DMS153 (cell line): ENCODE data around the gene NTPCR.
A peak's percentile ranks its signal among the peaks of the same experiment; 100 is the strongest.
"Not testable (repeated sequence)": the region's sequence is repeated elsewhere in the genome, so short reads cannot be mapped to it uniquely, and the experiment has no call there.

Experiments
- DNase-seq: peaks from one replicate; lab custom pipeline; 2025; lab: John Stamatoyannopoulos, UW

Gene NTPCR, protein sequence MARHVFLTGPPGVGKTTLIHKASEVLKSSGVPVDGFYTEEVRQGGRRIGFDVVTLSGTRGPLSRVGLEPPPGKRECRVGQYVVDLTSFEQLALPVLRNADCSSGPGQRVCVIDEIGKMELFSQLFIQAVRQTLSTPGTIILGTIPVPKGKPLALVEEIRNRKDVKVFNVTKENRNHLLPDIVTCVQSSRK

DNA sequence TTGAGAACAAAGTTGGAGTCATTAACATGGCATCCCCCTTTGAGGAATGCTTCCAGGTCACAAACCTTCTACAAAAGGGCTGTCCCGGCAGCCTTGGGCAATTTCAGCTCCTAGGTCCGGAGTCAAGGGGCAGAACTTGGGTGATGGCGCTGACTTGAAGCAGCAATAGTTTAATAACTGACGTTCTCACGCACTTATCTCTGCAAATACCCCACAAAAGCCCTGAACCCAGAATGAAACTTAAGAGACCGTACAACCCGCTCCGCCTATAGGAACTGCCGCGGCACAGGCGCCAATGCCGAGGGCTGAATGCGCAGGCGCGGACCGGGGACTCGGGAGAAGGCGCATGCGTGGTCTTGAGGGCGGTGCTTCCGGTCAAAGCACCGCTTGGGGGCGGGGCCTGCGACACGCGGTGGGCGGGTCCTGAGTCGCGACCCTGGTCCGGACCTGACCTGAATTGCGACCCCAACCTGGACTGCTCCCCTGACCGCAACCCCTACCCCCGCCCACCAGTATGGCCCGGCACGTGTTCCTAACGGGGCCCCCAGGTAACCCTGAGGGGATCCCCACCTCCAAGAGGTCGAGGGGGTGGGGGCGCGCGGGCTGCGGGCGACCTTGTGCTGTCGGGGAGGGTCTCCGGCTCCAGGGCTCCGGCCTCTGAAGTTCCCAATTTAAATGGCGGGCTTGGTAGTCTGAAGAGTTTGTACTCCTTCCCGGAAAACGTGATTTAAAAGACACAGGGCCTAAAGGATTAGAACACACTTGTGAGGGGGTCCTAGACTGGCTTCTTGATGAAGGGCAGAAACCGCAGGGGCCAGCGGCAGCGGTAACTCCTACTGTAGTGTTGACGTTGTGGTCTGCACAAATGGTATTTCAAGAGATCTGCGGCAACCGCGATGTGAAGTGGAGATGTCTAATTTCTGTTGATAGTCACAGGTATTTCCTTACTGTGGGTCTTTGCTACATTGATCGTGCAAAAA is at the start of gene NTPCR:
NTPCR (plus strand) TSS at position 415 of the 980 bp plus-strand sequence; CDS start at position 515, 100 bp downstream.
- peak; percentile 55 for DNase-seq

DNA sequence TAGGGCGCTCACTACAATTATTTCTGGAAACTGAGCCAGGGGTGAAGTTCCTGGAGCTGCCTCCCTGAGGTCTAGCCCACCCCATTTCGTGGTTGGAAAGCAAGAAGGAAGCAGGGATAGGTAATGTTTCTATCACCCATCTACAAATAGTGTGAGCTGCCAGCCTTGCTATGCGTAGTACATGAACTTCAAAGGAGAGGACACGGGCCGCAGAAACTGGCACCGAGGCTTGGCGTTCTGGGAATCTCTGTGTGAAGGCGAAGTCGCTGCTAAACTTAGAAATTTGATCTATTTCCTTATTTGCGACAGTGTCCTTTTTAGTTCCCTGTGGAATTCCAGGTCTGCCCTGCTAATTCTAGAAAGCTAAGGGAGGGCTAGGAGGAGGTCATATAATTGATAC is 49.6 kb upstream of the NTPCR start:
- no peak for DNase-seq

DNA sequence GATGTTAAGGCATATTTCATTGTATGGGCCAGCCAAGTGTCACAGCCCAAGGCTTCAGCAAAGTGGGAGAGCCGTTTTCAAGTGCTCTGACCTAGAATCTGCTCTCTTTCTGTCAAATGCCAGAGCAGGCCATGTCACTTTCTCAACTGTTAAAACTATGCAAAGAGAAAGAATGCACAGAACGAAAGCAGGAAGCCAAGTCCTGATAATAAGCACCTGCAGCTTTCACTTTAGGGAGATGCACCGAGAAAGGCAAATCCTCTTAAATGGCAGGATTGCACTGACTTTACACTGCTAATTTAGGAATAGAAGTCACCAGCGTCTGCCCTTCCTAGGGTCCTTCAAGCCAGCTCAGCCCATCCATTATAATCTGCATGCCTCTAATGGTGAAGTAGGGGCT is 49.2 kb upstream of the NTPCR start:
- DNase-seq, result no peak

DNA sequence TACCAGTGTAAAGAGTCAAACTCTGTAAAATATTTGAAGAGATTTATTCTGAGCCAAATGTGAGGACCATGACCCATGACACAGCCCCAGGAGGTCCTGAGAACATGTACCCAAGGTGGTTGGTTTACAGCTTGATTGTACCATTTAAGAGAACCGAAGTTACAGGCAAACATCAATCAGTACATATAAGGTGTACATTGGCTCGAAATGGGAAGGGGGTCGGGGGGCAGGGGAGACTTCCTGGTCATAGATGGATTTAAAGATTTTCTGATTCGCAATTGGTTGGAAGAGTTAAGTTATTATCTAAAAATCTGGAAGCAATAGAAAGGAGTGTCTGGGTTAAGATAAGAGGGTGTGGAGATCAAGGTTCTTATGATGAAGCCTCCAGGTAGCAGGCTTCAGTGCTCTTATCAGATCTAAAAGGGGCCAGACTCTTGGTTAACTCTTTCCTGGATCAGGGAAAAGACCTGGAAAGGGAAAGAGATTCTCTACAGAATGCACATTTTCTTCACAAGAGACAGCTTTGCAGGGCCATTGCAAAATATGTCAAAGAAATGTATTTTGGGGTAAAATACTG is 47.5 kb upstream of the NTPCR start:
- DNase-seq, result no peak

DNA sequence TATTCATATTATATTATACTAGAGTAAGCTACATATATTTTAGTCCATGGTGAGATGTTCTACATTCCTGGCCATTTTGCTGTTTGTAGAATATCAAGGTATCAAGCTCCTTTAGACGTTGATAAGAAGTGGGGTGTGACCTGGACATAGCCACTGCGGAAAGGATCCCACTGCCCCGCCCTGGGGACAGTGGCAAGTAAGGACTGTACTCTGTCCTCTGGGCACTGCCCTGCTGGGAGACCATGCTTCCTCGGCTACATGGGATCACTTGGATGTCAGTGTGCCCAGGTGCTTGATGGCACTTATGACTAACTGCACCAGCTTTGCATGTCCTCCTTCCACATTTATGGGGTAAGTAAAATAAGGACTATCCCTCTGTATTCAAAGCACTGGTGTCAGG is 46.3 kb upstream of the NTPCR start:
- no peak for DNase-seq

DNA sequence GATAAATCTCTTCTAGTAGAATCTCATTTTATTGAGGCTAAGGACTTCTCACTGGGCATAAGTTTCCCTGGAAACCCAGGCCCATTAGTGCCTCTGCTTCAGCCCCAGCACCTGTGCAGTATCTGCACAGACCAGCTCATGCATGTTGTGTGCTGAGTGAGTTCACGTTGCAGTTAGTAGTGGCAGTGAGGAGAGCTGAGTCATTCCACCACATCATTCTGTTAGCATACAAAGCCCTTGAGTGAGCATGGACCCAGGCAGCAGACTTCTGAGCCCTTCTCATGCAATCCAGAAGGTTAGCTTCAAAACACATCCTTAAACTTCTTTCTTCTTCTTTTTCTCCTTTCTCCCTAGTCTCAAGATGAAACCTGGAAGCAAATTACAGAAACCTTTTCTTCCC is 45.8 kb upstream of the NTPCR start:
- DNase-seq, result no peak

DNA sequence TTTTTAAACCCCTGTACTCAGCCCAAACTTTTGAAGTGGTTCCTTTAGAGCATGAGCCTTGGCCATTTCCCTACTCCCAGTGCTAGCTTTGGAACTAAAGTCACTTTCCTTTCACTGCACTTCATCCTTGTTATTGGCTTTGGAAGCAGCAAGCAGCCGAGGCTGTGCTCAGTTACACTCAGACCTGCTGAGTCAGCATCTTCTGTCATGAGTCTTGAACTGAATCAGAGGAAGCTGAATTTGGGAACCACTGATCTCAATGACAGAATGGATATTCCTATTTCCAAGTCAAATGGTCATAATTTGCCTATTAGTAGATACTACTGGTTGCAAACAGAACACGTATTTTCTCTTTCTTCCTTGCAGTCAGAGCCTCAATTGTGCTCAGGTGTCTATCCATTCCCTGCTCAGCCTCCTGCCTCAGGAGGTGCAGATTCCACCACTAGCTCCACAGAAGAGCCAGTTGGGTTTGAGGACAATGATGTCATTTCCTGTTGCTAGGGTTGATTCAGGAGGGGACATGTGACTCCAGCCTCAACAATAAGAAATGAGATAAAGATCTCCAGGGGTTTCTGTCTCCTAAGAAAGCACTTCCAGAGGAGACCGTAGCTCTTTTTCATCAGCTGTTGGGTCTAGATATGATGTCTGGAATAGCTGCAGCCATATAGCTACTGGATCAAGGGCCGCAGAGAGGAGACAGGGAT is 44.9 kb upstream of the NTPCR start:
- no peak for DNase-seq

DNA sequence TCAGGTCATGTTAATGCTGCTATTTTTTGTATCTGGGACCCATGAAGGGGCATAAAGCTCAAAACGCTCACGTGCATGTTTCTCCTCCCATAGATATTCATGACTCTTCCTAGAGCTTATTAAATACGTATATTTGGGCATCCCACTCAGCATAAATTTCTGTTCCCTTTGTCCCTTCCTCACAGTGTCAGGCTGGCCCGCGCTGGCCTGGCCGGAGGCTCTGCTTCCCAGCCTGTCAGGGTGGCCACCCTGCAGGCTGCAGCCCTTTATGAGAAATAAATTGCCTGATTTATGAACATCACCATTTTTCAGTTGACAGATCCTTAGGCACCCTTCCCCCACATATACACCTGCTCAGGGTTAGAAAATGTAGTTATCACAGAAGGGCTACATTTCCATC is 44.0 kb upstream of the NTPCR start:
- DNase-seq, result no peak

DNA sequence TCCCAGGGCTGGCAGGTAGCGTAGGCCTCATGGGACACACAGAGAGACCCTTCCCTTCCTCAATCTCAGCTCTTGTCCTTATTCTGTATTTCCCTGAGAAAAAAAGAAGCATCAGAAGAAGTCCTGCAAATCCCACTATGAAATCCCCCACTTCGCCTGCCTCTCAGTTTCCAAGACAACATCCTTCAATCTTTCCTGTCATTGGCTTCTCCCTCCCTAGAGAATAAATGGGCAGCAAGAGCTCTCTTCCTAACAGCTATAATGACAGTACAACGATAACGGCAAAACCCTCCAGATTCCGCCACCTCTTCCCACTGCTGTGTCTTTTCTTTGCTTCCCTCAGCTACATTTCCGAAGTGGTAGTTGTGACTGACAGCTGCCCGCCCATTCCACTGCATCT is 41.6 kb upstream of the NTPCR start:
- no peak for DNase-seq

DNA sequence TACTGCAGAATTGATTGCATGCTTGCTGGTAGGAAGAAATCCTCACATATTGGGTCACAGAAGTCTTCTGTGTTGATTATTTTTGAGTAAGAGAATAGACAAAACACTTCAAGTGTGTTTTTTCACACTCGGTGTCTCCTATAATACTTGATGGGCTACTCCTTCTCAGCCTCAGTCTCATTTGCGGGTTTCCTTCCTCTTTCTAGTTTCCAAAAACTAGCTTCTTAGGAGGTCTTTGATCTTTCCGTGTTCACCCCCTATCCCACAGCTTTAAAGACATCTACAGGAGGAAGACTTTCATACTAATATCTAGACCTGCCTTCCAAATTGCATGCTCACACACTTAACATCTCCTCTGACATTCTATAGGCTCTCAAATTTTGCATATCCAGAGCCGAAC is 40.7 kb upstream of the NTPCR start:
- DNase-seq, result no peak

DNA sequence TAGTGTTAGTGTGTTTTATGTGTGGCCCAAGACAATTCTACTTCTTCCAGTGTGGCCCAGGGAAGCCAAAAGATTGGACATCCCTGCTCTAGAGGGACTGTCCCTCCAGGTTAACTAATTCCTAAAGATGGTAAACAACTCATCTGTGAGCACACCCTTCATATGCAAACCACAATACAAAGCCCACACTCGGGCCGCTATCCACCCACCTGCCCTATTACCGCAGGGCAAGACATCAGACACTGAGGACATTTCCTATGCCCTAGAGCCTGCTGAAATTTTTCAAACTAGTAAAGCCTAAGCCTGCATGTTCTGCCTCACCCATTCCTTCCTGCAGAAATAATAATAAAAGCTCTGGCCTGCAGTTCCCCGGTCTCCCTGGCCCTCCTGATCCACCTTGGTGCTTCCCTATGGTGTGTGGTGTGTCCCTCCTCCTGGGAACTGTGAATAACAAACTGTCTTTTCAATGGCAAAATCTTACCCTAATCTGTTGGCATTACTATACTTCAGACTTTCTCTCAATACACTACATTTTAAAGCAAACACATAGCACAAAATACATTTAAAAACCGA is 39.3 kb upstream of the NTPCR start:
- no peak for DNase-seq

DNA sequence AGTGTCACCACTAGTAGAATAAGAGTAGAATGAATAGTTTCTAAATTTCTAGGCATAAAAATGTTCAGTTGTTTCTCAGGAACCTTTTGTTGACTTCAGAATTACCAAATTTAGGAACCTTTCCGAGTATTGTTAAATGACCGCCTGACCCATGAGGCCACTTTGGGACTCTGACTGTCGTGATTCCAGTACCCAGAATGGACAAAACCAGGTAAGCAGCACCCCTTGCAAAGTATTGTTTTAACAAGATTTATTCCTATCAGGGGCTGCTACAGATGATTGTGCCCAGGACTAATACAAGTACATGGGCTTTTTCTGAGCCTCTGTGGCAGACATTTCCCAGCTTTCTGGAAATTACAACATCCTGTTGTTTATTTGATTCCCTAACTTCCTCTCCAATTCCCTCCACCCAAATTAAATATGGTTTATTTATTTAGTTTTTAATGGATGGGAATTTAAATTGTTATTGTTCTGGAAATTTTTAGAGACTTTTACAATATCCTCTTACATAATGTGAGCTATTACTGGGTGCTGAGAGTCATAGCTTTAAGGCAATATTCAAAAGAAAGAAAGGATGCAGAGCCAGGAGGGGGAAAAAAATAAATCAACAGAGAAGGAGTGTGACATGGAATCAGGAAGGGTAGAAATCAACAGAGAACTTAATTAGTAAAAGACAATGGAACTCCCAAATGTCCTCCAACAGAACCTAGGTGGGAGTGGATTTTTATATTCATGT is 37.4 kb upstream of the NTPCR start:
- no peak for DNase-seq

DNA sequence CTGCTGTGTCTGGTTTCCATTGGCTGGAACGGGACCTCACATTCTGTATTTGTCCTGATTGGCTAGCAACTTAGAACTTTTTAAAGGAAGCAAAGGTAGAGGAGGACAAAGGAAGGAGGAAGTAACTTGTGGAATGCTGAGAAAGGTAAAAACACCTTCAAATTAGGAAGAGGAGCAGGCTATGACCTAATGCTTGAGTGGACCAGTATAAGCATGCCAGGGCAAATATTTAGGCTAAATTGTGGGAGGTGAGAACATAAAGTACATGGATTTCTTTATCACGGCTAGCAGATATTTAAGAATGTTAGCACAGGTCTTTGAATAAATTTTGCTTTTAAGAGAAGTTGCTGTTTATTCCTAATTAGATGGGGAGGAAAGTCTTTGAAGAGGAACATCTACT is 36.1 kb upstream of the NTPCR start:
- DNase-seq, result not testable (repeated sequence)

DNA sequence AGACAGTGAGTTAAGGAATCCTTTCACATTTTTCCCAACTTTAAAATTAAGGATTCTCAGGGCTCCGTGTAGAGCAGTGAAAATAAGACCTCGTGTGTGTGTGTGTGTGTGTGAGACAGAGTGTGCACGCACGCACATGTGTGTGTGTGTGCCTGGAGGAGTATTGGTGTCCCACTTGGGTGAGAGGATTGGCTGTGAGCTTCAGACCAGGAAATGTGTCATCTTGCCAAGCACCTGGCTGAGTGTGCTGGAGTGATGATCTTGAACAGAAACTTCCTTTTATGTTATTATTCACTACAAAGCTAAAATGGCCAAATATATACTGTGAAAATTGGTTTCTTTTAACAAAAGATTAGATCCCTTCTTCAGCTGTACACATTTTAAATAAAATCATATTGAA is 35.2 kb upstream of the NTPCR start:
- DNase-seq, result no peak

DNA sequence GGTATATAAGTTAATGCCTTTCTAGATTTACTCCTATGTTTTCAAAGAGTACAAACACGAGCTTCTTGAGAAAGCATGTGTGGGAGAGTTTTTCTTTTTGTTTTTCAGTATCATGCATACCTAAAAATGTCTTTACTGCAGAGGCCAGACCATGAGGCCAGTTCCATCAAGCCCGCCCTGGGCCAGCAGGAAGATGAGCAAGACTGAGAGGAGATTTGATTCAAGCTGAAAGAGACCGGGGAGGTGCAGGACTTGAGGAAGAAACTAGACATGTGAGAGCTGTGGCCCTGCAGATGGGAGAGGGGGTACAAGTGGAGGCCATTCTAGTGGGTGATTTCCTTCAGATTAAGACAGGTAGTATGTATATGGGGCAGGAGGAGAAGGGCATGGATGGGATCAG is 33.4 kb upstream of the NTPCR start:
- no peak for DNase-seq

DNA sequence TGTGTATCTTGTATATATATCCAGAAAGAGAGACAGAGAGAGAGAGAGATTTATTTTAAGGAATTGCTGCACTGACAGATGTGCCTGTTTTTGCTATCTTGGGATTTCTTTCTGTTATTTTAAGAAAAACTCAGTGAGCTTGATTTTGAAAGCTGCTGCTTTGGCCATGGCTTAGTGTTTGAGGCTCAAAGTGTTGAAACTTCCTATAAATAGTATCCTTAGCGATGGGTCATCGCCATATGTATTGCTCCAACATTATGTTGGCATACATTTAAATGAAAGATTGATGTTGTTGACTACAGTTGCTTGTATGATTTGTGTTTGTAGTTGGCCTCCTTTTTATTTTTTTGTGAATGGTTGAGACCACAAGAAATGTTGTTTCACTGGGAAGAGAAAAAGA is 29.0 kb upstream of the NTPCR start:
- no peak for DNase-seq

DNA sequence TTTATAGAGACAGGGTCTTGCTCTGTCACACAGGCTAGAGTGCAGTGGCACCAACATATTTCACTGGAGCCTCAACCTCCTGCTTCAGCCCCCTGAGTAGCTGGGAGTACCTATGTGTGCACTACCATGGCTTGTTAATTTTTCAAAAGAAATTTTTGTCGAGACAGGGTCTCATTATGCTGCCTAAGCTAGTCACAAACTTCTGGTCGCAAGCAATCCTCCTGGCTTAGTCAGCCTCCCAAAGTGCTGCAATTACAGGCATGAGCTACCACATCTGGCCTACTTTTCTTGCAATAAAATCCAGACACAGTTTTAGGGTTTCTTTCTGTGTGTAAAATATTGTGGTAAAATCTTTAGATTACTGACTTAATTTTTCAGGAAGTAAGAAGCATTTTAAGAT is 27.9 kb upstream of the NTPCR start:
- no peak for DNase-seq

DNA sequence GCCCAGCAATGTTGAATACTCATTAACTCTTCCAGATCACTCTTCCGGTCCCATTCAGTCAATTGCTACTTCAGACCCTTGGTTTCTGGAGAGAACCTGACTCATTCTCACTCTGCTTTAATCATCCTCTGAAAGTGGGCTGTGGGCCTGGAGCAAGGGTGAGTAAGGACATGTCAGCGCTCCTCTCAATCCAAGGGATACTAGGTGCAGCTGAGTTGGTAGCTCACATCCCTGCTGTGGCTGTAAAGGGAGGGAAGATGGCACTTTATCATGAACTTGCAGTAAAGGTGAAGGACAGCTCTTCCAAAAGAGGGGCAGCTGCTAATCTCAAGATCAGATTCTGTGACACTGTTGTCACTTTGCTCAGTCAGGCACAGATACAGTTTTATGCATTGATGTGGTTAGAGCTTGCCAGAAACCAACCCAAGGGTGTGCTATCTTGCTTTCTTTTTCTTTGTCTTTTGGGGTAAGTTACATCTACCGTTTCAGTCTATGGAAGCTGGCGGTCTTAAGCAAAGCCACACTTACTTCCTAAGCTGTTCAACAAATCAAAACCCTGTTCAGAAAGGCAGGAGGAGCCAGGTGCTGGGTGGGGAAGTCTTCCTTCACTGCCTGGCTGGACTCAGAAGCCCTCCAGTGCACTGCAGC is 26.5 kb upstream of the NTPCR start:
- DNase-seq, result no peak

DNA sequence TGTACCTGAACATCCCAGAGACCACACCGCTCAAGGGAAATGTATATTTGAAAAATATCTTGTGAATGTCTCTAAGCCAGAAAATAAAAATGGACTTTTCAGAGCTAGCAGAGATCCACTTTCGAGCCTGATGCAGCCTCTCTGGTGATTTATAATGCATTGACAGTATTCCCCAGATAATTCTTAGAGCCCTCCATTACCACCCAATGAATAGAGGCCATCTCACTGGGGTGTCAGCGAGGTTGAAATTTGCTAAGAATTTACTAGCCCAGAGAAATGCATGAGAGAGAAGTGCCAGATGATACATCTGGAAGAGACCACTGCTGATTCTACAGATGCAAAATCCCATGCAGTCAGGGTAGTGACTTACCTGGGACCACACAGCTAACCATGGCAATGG is 25.5 kb upstream of the NTPCR start:
- no peak for DNase-seq

DNA sequence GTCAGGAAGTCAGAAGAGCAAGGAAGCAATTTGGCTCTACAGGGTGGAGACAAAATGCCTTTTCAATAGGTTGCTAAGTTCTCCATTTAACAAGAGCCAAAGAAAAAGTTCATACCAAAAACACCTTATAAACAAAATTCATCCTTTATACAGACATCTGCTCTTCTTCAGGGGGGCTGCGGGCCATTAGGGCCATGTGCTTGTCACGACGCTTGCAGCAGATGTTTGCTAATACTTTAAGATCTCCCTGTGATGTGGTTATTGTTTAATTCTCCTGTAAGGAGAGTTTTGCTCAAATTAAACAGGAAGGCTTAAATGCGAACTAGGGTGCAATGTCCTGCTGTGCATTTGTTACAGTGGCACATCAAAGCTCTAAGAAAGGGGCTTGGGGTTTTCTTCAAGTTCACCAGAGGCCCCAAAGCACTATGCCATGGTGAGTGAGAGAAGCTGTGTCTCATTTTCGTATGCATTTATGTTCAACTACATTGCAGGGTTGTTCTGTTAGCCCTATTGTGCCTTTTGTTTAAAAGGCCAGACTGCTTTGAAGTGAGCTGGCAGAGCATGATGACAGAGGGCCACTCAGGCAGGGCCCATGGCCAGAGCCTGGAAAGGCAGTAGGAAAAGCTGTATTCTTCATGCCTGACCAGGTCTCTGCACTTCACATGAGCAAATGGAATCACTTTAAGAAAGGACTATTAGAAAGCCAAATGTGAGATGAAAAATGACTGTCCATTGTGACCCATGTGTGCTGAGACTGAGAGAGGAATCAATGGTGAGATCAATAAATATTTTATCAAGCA is 24.8 kb upstream of the NTPCR start:
- no peak for DNase-seq
